GM12878 (cell line): Measurements from ENCODE around the gene NUBP1. TPM values are rescaled to one million over a fixed set of nuclear protein-coding genes. Genes with fewer than 3 reads are reported as not detected.

Experiments used
- BRCA1 ChIP-seq: IDR thresholded peaks from 2 replicates; pipeline ENCODE4 v1.6.1; 2011; ENCODE audit warnings: low read depth, low read length, improper control_type of control experiment
- CREM ChIP-seq: IDR thresholded peaks from 2 replicates; pipeline ENCODE4 v1.6.1; 2014; ENCODE audit warnings: antibody characterized with exemption, low read depth
- ETV6 ChIP-seq, 2 experiments: fragments of 450-650 bp in 1 of 2; IDR thresholded peaks in 1 of 2; conservative IDR thresholded peaks in 1 of 2; 2 replicates each; pipeline ENCODE4 v1.6.1; 2014; ENCODE audit warnings: antibody characterized with exemption in 1 of 2, borderline replicate concordance in 1 of 2, low read depth in 1 of 2, mild to moderate bottlenecking in 1 of 2, moderate library complexity in 1 of 2
- GATAD2B ChIP-seq: fragments of 450-650 bp; conservative IDR thresholded peaks from 2 replicates; pipeline ENCODE4 v1.6.1; 2017; ENCODE audit warnings: low read depth, mild to moderate bottlenecking, moderate library complexity
- JUNB ChIP-seq: IDR thresholded peaks from 2 replicates; pipeline ENCODE4 v1.6.1; 2016; ENCODE audit warnings: antibody characterized with exemption, mild to moderate bottlenecking
- MTA2 ChIP-seq: fragments of 450-650 bp; IDR thresholded peaks from 2 replicates; pipeline ENCODE4 v1.6.1; 2016; ENCODE audit warnings: low read depth, mild to moderate bottlenecking, moderate library complexity
- RUNX3 ChIP-seq: IDR thresholded peaks from 2 replicates; pipeline ENCODE4 v1.6.1; 2012; ENCODE audit warnings: low read length, inconsistent platforms
- SIX5 ChIP-seq: IDR thresholded peaks from 2 replicates; pipeline ENCODE4 v1.6.1; 2011; ENCODE audit warnings: mild to moderate bottlenecking, low read depth, low read length, moderate library complexity; ENCODE audit not compliant: severe bottlenecking
- TAF1 ChIP-seq: IDR thresholded peaks from 2 replicates; pipeline ENCODE4 v1.6.1; 2011; ENCODE audit warnings: mild to moderate bottlenecking, low read depth, low read length, borderline replicate concordance
- WRNIP1 ChIP-seq: IDR thresholded peaks from 2 replicates; pipeline ENCODE4 v1.6.1; 2011; ENCODE audit warnings: low read depth, low read length, improper control_type of control experiment, borderline replicate concordance
- polyA plus RNA-seq, 11 experiments: library from polyadenylated mRNA; depleted of rRNA in 4 of 11; unstranded in 6 of 11; stranded (reverse) in 5 of 11; fragments of >200 nt; fragmentation: Nextera tagmentation in 4 of 11; fragmentation: Illumina TruSeq in 1 of 11; extraction: Ambion mirVana in 4 of 11; extraction: Trizol in 1 of 11; gene quantifications; 1 replicate in 1 of 11; 2 replicates in 10 of 11; pipeline versions ENCODE4 v1.2.1 to v1.2.3, GENCODE V29; 2011 to 2016; ENCODE audit warnings: inconsistent platforms in 2 of 11, missing spikeins in 2 of 11, low read depth in 1 of 11
- total RNA-seq, 4 experiments: library from RNA; depleted of rRNA in 3 of 4; stranded (reverse); fragments of >200 nt in 3 of 4; fragmentation: Illumina TruSeq in 1 of 4; extraction: Trizol in 1 of 4; gene quantifications; 2 replicates each; pipeline versions ENCODE4 v1.2.1 to v1.2.3, GENCODE V29; 2013 to 2021
- TF ChIP-seq, protein P1 (sequence below): fragments of 450-650 bp; formaldehyde crosslinking; IDR thresholded peaks from 2 replicates; pipeline ENCODE4 v1.4.0; 2020; ENCODE audit warnings: mild to moderate bottlenecking, moderate library complexity
- TF ChIP-seq, protein P2 (sequence below): fragments of 450-650 bp; IDR thresholded peaks from 2 replicates; pipeline ENCODE4 v1.6.1; 2017; ENCODE audit warnings: low read depth, mild to moderate bottlenecking, moderate library complexity
- TF ChIP-seq, protein P3 (sequence below): fragments of 450-650 bp; formaldehyde crosslinking; IDR thresholded peaks from 2 replicates; pipeline ENCODE4 v1.5.0; 2022; ENCODE audit warnings: mild to moderate bottlenecking, missing genetic modification characterization
- TF ChIP-seq, protein P4 (sequence below), 3 experiments: IDR thresholded peaks in 2 of 3; conservative IDR thresholded peaks in 1 of 3; 2 replicates each; pipeline ENCODE4 v1.5.1; 2011; ENCODE audit warnings: low read depth in 3 of 3, low read length in 3 of 3, mild to moderate bottlenecking in 3 of 3, control low read depth in 2 of 3, moderate library complexity in 2 of 3, inconsistent platforms in 1 of 3, mixed read lengths in 1 of 3; ENCODE audit not compliant: control insufficient read depth in 2 of 3, insufficient read depth in 1 of 3; ENCODE audit errors: extremely low read depth in 1 of 3
- TF ChIP-seq, protein P5 (sequence below): IDR thresholded peaks from 2 replicates; pipeline ENCODE4 v1.6.1; 2011; ENCODE audit warnings: borderline replicate concordance, low read depth, mild to moderate bottlenecking, moderate library complexity, low read length; ENCODE audit not compliant: insufficient read depth, poor library complexity, severe bottlenecking

NUBP1 gene
- total and polyA plus RNA-seq, 10 of the 15 experiments (the other 5 are each of a cell fraction or from before 2014, with no cell fraction given) = 31.0 to 74.9 (median 58.3) TPM

DNA sequence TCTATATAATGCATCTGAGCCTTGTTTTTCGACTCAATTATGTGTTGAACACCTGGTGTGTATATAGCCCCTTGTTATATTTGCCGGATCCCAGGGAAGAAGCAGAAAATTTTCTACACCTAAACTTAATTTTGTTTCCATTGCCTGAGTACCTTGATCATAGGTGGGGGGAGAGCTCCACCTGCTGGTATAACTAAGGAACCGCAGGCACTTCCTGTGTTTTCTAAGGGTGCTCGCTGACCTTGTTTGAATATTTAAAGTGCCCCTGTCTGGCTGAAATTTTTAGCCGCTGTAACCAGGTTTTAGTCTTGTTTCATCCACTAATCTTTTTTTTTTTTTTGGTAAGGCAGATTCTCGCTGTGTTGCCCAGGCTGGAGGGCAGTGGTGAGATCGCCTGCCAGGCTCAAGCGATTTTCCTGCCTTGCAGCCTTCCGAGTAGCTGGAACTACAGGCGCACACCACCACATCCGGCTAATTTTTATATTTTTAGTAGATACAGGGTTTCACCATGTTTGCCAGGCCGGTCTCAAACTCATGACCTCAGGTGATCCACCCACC is 6.5 kb upstream of the NUBP1 start (continued):
- TF ChIP-seq, protein P1, sequence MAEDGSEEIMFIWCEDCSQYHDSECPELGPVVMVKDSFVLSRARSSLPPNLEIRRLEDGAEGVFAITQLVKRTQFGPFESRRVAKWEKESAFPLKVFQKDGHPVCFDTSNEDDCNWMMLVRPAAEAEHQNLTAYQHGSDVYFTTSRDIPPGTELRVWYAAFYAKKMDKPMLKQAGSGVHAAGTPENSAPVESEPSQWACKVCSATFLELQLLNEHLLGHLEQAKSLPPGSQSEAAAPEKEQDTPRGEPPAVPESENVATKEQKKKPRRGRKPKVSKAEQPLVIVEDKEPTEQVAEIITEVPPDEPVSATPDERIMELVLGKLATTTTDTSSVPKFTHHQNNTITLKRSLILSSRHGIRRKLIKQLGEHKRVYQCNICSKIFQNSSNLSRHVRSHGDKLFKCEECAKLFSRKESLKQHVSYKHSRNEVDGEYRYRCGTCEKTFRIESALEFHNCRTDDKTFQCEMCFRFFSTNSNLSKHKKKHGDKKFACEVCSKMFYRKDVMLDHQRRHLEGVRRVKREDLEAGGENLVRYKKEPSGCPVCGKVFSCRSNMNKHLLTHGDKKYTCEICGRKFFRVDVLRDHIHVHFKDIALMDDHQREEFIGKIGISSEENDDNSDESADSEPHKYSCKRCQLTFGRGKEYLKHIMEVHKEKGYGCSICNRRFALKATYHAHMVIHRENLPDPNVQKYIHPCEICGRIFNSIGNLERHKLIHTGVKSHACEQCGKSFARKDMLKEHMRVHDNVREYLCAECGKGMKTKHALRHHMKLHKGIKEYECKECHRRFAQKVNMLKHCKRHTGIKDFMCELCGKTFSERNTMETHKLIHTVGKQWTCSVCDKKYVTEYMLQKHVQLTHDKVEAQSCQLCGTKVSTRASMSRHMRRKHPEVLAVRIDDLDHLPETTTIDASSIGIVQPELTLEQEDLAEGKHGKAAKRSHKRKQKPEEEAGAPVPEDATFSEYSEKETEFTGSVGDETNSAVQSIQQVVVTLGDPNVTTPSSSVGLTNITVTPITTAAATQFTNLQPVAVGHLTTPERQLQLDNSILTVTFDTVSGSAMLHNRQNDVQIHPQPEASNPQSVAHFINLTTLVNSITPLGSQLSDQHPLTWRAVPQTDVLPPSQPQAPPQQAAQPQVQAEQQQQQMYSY (CRISPR knock-in tag) = no peak
- TF ChIP-seq MTA2 = no peak
- no peak for TF ChIP-seq WRNIP1
- TF ChIP-seq TAF1 = no peak
- no peak for TF ChIP-seq GATAD2B
- TF ChIP-seq RUNX3 = peak; percentile 84
- no peak for TF ChIP-seq JUNB
- TF ChIP-seq, protein P2, sequence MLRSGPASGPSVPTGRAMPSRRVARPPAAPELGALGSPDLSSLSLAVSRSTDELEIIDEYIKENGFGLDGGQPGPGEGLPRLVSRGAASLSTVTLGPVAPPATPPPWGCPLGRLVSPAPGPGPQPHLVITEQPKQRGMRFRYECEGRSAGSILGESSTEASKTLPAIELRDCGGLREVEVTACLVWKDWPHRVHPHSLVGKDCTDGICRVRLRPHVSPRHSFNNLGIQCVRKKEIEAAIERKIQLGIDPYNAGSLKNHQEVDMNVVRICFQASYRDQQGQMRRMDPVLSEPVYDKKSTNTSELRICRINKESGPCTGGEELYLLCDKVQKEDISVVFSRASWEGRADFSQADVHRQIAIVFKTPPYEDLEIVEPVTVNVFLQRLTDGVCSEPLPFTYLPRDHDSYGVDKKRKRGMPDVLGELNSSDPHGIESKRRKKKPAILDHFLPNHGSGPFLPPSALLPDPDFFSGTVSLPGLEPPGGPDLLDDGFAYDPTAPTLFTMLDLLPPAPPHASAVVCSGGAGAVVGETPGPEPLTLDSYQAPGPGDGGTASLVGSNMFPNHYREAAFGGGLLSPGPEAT = peak; percentile 68
- TF ChIP-seq BRCA1 = no peak
- peak in 1 of 2 experiments; percentile 32; a peak in 1 of 4 replicates for TF ChIP-seq ETV6 (conservative IDR thresholded peaks at IDR 0.05 in 1 of 2, IDR thresholded peaks at IDR 0.05 in 1 of 2; ENCODE audit: borderline replicate concordance in 1 of 2, low read depth in 1 of 2)
- TF ChIP-seq SIX5 = no peak
- no peak for TF ChIP-seq CREM
- TF ChIP-seq, protein P3, sequence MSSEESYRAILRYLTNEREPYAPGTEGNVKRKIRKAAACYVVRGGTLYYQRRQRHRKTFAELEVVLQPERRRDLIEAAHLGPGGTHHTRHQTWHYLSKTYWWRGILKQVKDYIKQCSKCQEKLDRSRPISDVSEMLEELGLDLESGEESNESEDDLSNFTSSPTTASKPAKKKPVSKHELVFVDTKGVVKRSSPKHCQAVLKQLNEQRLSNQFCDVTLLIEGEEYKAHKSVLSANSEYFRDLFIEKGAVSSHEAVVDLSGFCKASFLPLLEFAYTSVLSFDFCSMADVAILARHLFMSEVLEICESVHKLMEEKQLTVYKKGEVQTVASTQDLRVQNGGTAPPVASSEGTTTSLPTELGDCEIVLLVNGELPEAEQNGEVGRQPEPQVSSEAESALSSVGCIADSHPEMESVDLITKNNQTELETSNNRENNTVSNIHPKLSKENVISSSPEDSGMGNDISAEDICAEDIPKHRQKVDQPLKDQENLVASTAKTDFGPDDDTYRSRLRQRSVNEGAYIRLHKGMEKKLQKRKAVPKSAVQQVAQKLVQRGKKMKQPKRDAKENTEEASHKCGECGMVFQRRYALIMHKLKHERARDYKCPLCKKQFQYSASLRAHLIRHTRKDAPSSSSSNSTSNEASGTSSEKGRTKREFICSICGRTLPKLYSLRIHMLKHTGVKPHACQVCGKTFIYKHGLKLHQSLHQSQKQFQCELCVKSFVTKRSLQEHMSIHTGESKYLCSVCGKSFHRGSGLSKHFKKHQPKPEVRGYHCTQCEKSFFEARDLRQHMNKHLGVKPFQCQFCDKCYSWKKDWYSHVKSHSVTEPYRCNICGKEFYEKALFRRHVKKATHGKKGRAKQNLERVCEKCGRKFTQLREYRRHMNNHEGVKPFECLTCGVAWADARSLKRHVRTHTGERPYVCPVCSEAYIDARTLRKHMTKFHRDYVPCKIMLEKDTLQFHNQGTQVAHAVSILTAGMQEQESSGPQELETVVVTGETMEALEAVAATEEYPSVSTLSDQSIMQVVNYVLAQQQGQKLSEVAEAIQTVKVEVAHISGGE (CRISPR knock-in tag) = no peak
- TF ChIP-seq, protein P4, sequence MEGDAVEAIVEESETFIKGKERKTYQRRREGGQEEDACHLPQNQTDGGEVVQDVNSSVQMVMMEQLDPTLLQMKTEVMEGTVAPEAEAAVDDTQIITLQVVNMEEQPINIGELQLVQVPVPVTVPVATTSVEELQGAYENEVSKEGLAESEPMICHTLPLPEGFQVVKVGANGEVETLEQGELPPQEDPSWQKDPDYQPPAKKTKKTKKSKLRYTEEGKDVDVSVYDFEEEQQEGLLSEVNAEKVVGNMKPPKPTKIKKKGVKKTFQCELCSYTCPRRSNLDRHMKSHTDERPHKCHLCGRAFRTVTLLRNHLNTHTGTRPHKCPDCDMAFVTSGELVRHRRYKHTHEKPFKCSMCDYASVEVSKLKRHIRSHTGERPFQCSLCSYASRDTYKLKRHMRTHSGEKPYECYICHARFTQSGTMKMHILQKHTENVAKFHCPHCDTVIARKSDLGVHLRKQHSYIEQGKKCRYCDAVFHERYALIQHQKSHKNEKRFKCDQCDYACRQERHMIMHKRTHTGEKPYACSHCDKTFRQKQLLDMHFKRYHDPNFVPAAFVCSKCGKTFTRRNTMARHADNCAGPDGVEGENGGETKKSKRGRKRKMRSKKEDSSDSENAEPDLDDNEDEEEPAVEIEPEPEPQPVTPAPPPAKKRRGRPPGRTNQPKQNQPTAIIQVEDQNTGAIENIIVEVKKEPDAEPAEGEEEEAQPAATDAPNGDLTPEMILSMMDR (IDR thresholded peaks at IDR 0.05 in 2 of 3, conservative IDR thresholded peaks at IDR 0.05 in 1 of 3; ENCODE audit: control insufficient read depth in 2 of 3, extremely low read depth in 1 of 3, insufficient read depth in 1 of 3, low read depth in 3 of 3, low read length in 3 of 3) = peak; percentile 87 to 94 (median 90); a peak in 5 of 6 replicates
- TF ChIP-seq, protein P5, sequence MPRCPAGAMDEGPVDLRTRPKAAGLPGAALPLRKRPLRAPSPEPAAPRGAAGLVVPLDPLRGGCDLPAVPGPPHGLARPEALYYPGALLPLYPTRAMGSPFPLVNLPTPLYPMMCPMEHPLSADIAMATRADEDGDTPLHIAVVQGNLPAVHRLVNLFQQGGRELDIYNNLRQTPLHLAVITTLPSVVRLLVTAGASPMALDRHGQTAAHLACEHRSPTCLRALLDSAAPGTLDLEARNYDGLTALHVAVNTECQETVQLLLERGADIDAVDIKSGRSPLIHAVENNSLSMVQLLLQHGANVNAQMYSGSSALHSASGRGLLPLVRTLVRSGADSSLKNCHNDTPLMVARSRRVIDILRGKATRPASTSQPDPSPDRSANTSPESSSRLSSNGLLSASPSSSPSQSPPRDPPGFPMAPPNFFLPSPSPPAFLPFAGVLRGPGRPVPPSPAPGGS = no peak
